ENCODE results near the gene SEC22C.
"Not testable (repeated sequence)": the region's sequence is repeated elsewhere in the genome, so short reads cannot be mapped to it uniquely, and the experiment has no call there.

Gene SEC22C

DNA sequence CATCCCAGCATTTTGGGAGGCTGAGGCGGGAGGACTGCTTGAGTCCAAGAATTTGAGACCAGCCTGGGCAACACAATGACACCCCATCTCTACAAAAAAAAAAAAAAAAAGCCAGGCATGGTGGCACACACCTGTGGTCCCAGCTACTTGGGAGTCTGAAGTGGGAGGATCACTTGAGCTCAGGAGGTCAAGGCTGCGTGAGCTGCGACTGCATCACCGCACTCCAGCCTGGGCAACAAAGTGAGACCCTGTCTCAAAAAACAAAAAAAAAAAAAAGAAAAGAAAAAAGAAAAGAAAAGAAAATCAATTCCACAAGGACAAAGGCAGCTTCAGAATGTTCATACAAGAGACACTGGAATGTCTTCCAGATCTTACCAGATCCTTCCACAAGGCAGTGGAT is 2.4 kb downstream of the SEC22C start:
- not testable (repeated sequence) for DNase-seq

DNA sequence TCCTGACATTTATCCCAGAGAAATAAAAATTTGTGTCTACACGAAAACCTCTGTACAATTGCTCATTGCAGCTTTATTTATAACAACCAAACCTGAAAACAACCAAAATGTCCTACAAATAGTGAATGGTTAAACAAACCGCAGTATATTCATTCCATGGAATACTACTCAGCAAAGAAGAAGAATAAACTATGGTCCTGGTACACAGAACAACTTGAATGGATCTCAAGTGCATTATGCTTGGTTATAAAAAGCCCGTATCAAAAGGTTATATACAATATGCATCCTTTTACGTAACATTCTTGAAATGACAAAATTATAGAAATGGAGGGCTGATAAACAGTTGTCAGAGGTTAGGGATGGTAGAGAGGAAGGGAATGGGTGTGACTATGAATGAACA is 3.7 kb downstream of the SEC22C start:
- no peak for DNase-seq

DNA sequence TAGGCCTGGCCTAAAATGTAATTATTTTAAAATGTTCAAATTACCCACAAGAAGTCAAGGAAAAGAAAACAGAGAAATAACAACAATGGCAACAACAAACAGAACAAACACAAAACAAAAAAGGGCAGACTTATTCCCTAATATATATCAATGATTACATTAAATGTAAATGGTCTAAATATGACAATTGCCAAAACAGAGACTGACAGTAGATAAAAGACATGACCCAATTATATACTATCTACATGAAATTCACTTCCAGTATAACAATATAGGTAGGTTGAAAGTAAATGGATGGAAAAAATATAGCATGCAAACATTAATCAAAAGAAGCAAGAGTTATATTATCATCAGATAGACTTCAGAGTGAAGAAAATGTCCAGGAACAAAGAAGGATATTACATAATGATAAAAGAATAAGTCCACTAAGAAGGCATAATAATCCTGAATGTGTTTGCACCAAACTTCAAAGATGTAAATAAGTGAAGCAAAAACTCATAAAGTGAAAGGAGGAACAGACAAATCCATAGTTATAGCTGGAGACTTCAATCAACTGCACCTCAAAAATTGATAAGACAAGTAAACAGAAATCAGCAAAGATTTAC is 6.5 kb downstream of the SEC22C start:
- DNase-seq, result no peak

DNA sequence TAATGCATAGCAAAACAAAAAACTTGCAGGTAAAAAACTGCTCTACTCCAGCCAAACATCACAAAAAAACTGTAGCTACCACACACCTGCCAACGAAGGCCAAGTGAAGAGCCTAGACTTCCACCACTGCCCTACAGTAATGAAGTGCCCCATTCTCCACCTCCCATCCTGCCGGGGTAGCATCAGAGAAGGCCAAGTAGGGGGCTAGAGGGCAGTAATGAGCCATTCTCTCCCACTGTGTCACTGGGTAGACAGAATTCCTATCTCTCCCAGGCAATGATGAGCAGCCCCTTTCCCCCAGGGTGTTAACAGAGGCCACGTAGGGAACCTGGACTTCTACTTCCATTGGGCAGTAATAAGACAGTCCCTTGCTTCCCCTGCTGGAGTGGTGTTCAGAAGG is 9.5 kb downstream of the SEC22C start:
- DNase-seq, result peak; percentile 24

DNA sequence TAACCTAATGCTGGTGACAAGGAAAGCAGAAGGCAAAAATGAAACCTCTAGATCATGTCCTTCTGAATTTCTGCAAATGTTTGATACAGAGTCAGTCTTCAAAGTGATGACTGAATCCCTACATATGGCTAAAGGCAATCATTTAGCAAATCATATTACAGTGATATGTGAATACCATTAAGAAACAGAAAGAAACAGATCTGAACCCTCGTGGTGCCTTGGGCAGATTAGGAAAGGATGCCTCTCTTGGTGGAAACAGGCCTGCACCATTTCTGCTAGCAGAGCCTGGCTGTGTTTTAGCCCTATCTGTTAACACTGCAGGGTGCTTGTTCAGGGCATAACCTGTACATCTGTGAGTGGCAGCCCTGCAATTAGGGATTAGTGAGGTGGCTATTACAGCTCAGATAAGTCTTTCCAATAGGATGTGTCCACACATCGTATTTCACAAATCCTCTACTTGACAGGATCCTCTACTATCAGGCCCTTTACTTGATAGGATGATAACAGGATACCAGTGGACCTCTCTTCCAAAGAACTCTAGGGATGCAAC is 12.1 kb downstream of the SEC22C start:
- no peak for DNase-seq

DNA sequence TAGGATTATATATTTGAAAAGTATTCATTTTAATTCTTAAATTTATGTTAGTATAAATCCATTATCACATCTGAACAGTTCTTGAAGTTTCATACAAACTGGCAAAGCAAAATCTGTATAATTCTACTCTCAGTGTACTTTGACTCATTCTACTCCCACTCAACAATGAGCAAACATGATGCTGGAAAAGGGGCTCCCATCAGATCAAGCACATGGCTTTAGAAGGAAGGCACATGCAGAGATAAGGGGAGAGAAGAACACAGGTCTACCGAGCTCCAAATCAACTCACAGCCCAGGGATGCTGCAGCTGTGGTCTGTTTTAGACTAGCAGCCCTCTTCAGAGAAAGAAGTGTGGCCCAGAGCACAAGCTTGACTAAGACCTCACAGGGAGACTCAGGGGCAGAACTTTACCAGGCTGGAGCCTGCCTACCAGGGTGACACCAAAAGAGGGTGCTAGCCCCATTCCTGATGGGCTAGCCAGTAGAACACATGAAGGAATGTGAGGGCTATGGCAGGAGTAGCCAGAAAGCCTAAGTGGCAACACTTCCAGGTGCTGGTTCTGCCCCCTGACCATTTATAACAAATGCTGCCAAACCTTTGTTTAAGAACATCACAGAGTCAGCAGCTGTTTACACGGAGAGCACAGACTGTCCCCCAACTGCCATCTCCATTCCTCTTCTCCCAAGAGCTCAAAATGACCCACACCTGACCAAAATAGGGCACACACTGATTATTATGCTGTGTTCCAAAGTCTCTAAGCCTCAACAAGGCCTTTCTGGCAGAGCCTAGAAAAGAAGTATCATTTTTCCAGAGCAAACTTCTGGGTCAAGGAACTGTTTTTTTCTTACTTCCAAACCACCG is 19.5 kb downstream of the SEC22C start:
- DNase-seq, result no peak

DNA sequence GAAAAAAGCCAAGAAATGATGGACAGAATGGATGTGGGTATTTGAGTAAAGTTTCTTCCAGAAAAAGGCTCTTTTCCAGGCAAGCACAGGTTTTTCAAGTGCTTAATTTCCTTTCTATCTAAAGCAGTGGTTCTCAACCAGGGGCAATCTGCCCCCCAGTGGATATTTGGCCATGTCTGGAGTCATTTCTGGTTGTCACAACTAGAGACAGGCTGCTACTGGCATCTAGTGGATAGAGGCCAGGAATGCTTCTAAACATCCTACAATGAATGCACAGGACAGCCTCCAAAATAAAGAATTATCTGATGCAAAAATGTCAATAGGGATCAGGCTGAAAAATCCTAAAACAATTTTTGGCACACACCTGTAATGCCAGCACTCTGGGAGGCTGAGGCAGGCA is 23.9 kb downstream of the SEC22C start:
- DNase-seq, result no peak

DNA sequence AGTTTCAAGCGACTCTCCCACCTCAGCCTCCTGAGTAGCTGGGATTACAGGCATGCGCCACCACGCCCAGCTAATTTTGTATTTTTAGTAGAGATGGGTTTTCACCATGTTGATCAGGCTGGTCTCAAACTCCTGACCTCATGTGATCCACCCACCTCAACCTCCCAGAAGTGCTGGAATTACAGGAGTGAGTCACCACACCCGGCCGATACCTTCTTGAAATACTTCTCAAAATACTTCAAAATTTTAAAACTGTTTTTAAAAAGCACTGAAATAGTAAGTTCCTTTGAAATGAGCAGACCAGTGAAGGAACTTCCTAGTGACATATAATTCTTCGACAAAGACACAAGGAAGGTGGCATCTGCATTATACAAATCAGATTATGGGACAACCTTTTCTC is 24.9 kb downstream of the SEC22C start:
- not testable (repeated sequence) for DNase-seq

DNA sequence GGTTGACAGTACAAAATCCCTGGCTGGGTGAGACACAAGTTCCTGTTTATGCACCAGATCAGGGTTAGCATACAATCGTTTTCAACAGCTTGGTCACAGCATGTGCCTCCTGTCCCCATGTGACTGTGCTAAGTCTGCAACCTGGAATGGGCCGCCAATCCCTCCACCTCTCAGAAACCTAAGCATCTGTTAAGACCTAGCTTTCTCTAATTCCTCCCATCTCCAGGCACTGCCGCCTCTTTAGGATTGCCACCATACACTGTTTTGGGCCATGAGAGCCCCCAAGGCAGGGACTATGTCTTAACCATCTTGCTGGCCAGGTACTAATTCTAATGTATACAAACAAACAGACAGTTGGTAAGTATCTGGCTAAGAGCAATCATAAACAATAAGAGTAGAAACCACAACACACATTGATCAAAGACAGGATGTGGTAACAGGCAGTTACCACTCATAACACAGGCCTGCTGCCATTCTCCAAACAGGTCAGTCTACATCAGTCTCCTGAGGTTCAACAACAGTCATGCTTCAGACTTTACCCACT is 25.6 kb downstream of the SEC22C start:
- DNase-seq, result peak; percentile 25

DNA sequence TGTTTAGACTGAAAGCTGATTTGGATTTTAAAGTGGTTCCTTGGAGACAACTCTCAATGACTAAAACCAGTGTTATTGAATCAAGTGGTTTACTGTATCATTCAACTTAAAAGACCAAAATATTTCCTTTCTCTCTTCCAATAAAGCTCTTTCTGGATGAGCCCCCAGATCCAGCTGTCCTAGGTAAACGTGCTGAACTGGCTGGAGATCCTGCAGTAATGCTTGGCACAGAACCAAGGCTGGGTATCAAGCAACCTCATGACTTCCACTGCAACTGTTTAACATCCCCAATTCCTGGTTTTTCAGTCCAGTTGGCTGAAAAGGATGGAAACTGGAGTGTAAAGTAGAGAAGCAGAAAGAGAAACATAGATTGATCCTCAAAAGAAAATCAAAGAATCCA is 28.9 kb downstream of the SEC22C start:
- no peak for DNase-seq

DNA sequence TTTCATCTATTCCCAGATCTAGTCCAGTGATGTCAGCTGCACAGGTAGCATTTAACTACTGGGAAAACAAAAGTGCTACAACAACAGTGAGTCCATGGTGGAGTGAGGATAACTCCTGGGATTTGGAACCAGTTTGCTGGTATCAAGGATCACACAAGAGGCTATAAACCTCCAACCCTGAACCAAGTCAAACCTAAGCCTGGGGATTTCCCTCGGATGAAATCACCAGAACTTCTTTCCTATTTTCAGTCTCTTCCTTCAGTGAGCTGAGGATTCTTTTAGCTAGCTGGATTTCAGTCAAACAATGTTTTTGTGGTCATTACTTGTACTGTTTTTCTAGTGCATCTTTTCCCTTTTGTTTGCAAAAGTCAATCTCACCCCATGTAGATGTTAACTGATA is 31.5 kb downstream of the SEC22C start:
- no peak for DNase-seq

DNA sequence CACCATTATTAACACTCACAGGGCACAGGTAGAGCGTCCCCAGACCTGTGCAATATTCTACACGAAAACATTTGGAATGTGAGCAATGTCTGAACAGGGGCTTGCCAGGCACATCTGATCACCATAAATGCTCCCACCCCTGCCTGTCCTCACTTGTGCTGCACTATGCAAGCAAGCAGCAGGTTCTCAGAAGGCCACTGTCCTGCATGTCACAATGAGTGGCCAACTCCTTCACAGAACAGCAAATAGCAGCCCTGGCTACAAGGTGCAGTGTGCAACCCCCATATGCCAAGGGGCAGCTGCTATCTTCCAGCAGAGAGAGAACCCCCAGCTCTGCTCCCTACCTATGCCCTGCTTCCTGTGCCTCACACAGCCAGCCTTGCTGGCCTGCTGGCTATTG is 32.6 kb downstream of the SEC22C start:
- DNase-seq, result no peak

DNA sequence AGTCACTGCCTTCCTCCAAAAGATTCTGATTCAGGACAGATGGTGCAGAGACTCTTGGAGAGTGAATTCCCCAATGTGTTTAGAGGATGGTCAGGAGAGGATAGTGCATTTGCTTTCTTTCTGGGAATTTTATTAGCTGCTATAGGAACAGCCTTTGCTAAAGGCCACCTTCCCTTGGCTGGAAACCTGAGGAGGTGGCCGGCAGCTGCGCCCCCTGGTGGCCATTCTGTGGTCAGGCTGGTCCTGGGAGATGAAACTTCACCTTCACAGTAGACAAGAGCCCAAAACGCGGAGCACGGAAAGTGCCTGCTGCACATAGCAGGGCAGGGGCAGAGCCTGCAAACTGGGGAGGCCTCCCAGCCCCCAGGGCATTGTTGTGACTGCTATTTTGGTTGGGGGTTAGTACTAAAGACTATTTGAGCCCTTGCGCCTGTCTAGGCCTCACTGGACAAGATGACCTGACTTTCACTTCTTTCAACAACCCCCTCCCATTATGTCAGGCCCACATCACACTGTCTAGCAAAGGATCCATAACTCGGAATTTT is 34.3 kb downstream of the SEC22C start:
- peak; percentile 73 for DNase-seq

DNA sequence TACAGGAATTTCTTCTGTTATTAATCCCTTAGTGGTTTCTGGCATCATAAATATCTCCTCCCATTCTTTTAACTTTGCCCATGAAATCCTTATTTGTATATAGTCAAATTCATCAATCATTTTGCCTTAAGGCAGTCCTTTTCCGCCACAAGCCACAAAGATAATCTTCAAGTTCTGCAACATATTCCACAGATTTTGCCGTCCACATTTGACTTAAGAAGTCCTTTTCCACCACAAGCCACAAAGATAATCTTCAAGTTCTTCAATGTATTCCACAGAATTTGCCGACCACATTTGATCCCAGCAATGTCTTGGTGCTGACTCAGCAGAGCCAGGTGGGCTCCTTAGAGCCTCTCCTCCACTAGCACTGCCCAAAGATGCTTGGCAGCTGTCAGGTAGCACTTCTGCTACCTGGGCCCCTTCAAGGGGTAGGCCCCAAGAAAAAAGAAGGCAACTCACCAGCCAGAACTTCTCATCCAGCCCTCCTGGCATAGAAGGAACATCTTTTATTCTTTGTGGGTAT is 35.0 kb downstream of the SEC22C start:
- no peak for DNase-seq

DNA sequence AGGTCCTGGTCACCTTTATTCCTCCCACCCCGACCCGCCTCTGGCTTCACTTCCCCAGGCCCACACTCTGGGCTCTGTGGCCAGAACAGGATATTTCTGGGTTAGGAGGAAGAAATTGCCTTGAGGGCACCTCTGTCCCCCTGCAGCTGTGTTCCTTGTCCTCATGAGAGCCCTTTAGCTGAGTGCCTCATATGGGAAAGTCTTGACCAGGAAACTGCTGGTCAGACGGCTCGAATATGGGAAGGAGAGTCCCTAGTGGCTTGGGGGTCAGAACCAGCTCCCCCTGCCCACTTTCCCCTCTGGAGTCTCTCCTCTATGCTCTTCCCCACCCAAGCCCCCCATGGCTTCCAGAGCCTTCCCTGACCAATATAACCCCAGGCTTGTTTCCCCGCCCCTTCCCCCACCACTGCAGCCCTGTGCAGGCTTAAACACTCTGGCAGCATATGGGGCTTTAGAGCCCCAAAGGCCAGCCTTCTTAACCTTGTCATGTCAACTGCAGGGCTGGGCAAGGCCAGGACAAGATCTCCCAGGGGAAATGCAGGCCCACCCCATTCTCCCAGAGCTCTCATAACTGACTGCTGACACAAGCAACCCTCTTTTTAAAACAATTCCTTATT is 36.4 kb downstream of the SEC22C start:
- DNase-seq, result no peak

DNA sequence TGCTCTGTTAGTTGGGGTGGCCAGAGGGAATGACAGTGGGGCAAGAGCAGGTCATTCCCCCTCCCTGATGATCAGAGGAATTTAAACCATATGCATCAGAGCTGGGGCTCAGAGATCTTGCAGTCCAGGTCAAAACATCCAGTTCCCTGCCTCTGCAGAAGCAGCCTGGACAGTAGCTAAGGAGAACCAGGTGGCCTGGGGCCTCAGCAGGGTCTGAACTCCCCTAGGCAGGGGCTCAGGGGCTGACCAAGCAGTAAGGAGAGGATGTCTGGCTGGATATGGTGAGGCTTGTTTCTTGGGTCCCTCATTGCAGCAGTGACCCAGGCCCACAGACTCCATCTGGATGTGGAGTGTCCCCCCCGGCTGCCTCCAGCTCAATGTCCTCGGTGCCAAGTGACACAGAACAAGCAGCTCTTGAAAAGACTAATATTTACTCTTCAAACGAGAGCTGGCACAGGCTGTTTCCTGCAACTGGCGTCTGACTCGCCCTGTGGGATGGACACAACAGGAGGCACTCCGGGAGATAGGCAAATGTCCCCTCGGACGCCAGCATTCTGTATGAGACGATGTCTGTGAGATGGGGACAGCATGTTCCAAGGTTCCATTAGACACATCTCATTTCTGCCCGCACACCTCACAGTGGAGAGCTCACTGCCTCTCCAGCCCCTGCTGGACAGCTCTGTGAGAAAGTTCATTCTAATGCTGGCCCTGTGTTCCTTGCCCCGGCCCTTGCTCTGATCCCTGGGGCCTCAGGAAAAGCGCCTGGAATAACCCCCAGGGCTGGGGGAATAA is 37.1 kb downstream of the SEC22C start:
- DNase-seq, result no peak

DNA sequence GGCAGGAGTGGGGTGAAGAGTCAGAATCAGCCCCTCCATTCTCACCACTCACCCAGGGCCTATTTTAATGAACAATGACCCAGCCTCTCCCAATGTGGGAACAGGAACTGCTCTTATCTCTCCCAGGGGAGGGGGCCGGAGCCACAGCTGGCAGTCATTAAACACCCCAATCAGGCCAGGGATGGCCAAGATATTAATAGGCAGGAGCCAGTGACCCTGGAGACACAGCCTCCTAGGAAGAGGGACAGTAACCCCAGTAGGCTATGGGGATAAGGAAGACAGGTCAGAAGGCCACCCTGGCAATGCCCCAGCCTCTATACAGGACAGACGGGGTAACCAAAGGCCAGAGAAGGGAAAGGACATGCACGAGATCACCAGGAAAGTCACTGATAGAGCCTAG is 40.7 kb downstream of the SEC22C start:
- no peak for DNase-seq

DNA sequence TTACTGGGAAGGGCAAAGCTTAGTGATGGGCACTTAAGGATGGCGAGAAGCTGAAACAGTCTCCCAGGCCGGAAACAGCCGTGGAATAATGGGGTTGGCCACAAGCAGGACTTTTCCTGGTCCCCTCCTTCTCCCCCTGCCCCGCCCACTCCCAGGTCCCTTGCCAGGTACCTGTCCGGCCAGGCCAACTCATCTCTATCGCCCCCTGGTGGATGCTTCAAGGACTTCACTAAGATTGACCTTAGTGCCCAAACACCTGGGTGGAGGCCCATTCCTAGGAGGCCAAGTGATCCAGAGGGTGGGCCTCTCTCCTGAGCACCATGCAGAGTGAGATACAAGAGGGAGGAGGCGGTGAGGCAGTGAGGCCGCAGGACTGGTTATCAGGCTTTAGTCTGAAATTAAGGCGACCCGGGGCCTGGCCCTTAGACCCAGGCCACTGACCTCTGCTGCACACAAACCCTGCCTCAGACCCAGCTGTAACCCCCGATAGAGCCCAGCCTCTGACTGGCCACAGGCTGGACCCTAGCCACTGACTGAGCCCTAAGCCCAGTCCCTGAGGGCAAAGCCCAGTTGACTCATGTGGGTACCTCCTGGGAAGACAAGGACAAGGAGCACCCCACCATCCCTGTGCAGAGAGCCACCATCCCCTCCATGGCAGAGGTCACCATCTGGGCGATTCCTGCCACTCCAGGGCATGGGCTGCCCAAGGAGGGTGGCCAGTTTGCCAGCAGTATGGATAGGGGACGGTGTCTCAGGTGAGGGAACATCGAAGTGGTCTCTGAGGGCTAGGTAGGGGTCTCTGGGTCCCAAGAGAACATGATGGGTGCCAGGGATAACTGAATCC is 41.7 kb downstream of the SEC22C start:
- DNase-seq, result peak; percentile 74

DNA sequence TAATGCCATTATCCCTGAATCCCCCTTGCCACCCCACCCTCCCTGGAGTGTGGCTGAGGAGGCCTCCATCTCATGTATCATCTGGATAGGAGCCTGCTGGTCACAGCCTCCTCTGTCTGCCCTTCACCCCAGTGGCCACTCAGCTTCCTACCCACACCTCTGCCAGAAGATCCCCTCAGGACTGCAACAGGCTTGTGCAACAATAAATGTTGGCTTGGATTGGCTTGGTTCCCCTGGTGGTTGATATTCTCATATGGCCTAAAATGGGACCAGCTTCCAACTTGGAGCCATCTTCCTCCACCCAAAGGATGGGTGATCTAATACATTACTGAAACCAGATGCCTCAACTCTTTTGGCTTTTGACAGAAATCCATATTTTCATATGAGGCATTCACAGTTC is 44.4 kb downstream of the SEC22C start:
- DNase-seq, result no peak

DNA sequence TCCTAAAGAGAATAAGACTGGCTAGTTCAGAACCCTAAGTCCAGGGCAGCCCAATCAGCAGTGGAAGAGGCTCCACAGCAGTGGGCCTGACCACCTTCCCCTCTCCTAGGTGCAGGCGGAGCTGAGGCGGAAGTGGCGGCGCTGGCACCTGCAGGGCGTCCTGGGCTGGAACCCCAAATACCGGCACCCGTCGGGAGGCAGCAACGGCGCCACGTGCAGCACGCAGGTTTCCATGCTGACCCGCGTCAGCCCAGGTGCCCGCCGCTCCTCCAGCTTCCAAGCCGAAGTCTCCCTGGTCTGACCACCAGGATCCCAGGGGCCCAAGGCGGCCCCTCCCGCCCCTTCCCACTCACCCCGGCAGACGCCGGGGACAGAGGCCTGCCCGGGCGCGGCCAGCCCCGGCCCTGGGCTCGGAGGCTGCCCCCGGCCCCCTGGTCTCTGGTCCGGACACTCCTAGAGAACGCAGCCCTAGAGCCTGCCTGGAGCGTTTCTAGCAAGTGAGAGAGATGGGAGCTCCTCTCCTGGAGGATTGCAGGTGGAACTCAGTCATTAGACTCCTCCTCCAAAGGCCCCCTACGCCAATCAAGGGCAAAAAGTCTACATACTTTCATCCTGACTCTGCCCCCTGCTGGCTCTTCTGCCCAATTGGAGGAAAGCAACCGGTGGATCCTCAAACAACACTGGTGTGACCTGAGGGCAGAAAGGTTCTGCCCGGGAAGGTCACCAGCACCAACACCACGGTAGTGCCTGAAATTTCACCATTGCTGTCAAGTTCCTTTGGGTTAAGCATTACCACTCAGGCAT is 45.6 kb downstream of the SEC22C start:
- peak; percentile 60 for DNase-seq
